GM10248 (cell line): ENCODE data around the gene STON2.
"Not testable (repeated sequence)": the region's sequence is repeated elsewhere in the genome, so short reads cannot be mapped to it uniquely, and the experiment has no call there.

Source experiments
- CTCF ChIA-PET: fragments of 300-600 bp; sonication (Branson Sonifier 250); formaldehyde crosslinking; extraction: SDS; loops from one replicate; lab custom pipeline; 2021; ENCODE audit warnings: antibody characterized with exemption; lab: Yijun Ruan, JAX
- POLR2A ChIA-PET: fragments of 350-650 bp; sonication (Branson Sonifier 250); formaldehyde crosslinking; extraction: SDS; loops from one replicate; lab custom pipeline; 2020; ENCODE audit warnings: antibody characterized with exemption; lab: Yijun Ruan, JAX
- DNase-seq: peaks from one replicate; pipeline ENCODE4 v3.0.0; 2012; ENCODE audit errors: extremely low spot score
- TF ChIP-seq, protein P1 (sequence below): IDR thresholded peaks from 2 replicates; pipeline ENCODE4 v1.5.1; 2012; ENCODE audit warnings: mild to moderate bottlenecking, low read depth; ENCODE audit errors: extremely low read depth, missing control alignments, control extremely low read depth

STON2 gene

DNA sequence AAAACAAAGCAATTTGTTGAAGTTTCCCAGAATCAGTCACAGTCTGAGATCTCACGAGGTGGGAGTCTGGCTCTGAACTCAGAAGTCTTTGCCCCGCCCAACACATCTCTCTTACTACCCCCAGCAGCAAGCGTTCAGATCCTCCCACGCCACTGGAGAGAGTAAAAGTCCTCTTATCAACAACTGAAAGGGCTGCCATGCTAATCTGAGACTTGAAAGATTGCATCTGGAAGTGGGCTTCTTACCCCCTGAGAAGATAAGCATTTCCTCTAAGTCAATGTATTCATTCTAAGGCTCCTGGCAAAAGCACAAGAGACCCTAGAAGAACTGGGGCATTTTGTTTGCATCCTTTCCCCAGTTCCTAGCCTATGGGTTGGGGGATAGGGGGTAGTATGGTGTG is 34.1 kb upstream of the STON2 start:
- POLR2A ChIA-PET = no interaction called here
- CTCF ChIA-PET = no interaction called here
- TF ChIP-seq, protein P1, sequence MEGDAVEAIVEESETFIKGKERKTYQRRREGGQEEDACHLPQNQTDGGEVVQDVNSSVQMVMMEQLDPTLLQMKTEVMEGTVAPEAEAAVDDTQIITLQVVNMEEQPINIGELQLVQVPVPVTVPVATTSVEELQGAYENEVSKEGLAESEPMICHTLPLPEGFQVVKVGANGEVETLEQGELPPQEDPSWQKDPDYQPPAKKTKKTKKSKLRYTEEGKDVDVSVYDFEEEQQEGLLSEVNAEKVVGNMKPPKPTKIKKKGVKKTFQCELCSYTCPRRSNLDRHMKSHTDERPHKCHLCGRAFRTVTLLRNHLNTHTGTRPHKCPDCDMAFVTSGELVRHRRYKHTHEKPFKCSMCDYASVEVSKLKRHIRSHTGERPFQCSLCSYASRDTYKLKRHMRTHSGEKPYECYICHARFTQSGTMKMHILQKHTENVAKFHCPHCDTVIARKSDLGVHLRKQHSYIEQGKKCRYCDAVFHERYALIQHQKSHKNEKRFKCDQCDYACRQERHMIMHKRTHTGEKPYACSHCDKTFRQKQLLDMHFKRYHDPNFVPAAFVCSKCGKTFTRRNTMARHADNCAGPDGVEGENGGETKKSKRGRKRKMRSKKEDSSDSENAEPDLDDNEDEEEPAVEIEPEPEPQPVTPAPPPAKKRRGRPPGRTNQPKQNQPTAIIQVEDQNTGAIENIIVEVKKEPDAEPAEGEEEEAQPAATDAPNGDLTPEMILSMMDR = no peak
- DNase-seq = no peak

DNA sequence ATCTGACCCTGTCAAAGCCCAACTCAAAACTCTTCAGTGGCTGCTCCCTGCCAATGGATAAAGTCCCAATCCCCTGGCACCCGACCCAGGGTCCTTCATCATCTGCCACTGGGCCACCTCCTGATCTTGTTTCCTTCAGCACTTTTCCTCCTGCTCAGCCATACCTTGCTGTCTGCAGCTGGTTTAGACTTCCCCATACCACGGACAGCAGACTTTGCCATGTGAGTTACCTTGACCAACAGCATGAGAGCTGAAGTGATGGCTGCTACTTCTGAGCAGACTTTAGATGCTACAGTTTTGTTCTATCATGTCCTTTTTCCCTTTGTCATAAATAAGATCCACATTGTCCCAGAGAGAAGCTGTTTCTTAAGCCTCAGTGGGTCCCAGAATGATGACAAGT is 33.3 kb upstream of the STON2 start:
- TF ChIP-seq, protein P1 = no peak
- no peak for DNase-seq
- POLR2A ChIA-PET = no interaction called here
- CTCF ChIA-PET = interaction anchor here (1.4 kb wide), 1 partner anchor 19 kb away, joined by 4 read pairs; no protein-coding TSS in a partner anchor

DNA sequence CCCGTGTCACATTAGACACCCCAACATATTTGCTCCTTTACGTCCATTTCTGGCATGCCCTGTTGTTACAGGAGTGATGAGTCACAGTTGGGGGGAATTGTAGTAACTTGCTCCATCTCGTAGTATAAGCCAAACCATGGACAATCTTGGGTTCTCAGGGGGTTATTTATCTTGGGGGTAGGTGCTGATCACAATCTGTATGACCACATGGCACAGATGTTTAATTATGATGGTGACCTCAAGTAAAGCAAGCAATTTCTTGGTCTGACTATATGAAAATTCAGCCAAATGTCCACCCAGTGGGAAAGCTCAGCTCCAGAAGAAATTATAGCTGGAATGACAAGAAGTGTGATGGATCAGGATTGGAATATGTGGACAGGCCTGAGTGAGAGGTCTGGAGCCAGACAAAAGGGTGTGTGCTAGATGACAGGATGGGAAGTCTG is 32.1 kb upstream of the STON2 start:
- no peak for DNase-seq
- POLR2A ChIA-PET = no interaction called here
- TF ChIP-seq, protein P1 = no peak
- CTCF ChIA-PET = no interaction called here

DNA sequence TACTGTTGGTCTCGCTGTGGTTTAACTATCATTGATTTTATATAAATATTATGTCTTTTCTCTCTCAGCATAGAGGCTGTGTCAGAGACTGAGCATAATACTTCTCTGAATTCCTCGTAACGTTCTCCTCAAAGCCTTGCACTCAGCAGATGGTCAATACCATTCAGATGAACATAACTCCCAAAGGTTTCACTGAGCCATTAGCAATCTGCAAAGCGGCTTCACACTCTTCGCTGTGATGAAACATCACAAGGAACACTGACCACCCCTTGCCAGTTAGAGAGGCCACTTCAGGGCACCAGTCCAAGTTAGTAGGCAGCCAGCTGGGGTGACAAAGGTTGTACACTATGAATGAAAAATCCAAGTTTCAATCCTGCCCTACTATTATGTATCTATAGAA is 30.1 kb upstream of the STON2 start:
- TF ChIP-seq, protein P1 = no peak
- ChIA-PET POLR2A (no interaction called here), CTCF (no interaction called here)
- DNase-seq = no peak

DNA sequence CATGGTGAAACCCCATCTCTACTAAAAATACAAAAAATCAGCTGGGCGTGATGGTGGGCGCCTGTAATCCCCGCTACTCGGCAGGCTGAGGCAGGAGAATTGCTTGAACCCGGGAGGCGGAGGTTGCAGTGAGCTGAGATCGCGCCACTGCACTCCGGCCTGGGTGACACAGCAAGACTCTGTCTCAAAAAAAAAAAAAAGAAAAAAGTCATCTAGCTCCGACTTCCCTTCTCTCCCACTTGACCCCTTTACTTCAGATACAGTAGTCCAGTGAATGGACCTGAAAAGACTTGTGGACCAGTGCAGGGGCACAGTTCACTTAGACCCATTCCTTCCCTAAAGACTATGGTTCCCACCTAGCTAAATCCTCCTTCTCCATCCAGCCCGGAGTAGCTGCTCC is 29.6 kb upstream of the STON2 start:
- DNase-seq, POLR2A ChIA-PET: not testable (repeated sequence)
- CTCF ChIA-PET = interaction anchor here (1.3 to 1.7 kb wide), 3 partner anchors 9 to 26 kb away, joined by 5 to 6 read pairs (median 6); no protein-coding TSS in a partner anchor

DNA sequence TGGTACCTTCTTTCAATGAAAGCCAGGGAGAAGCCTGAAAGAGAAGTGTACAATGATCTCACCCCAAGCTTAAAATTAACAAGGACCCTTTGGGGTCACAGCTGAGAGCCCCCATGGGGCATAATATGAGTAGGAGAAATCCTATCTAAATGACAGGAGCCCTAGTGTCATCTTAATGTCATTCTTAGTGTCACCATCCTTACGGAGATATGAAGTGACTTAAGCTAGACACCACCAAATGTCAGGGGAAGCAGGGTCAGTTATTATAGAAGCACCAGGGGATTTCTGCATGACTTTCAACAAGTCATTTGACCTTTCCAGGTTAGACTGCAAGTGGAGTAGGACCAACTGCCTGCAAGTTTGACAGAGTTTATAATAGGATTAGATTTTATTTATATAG is 28.9 kb upstream of the STON2 start:
- DNase-seq = no peak
- CTCF ChIA-PET = interaction anchor here (1.3 to 1.7 kb wide), 4 partner anchors 10 to 26 kb away, joined by 3 to 6 read pairs (median 6); no protein-coding TSS in a partner anchor
- TF ChIP-seq, protein P1 = no peak
- POLR2A ChIA-PET = no interaction called here

DNA sequence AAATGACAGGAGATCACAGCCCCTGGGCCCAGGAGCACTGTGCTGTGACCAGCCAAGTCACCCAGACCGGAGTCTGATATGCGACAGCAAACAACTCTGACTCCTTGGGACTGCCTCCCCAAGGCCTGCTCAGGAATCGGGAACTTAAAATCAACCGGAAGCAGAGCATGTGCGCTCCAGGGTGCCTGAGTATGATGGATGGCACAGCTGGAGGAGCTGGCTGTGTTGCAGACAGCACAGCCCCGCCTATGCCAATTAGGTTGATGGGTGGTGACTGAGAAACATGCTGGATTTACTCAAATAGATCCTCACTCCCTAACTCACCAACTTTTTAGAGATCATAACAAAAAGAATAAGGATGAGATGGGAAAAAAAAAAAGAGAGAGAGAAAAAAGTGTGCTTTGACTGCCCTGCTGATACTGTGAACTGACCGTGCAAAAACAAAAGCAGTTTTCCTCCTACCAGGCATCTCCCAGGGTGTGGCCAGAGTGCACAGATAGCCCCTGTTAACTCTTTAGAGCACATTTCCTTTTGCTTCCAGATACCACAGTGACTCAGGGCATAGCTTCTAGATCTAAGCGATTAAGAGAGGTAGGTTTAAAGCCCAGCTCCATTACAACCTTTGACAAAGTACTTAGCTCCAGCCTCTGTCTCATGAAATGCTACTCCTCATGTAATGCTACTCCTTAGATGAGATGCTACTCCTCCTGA is 27.4 kb upstream of the STON2 start:
- CTCF ChIA-PET = interaction anchor here (1.3 to 2.6 kb wide), 3 partner anchors 17 to 157 kb away, joined by 3 to 8 read pairs (median 3); no protein-coding TSS in a partner anchor
- POLR2A ChIA-PET = no interaction called here
- TF ChIP-seq, protein P1 = no peak
- DNase-seq = no peak
